H9 (cell line): ENCODE results near the gene TM2D1. TPM values are rescaled to one million over a fixed set of nuclear protein-coding genes. Genes with fewer than 3 reads are reported as not detected.

Experiments
- DNase-seq: peaks from one replicate; pipeline ENCODE4 v3.0.0-alpha.2; 2017
- H2AFZ ChIP-seq: one replicate; pipeline ENCODE4 v1.6.1; 2013; ENCODE audit warnings: mild to moderate bottlenecking, low read length, control low read depth, moderate library complexity
- H2AK5ac ChIP-seq: 2 replicates; pipeline ENCODE4 v1.6.1; 2013; ENCODE audit warnings: low read length, control low read depth, mixed read lengths; ENCODE audit not compliant: insufficient read length
- H2BK120ac ChIP-seq: one replicate; pipeline ENCODE4 v1.6.1; 2013; ENCODE audit warnings: low read depth, mild to moderate bottlenecking, low read length, control low read depth, inconsistent platforms; ENCODE audit not compliant: poor library complexity, severe bottlenecking
- H2BK12ac ChIP-seq: 2 replicates; pipeline ENCODE4 v1.6.1; 2013; ENCODE audit warnings: low read length, control low read depth, mixed read lengths, low read depth; ENCODE audit not compliant: insufficient read length
- H2BK15ac ChIP-seq: 2 replicates; pipeline ENCODE4 v1.6.1; 2013; ENCODE audit warnings: low read depth, low read length, control low read depth
- H2BK20ac ChIP-seq: one replicate; pipeline ENCODE4 v1.6.1; 2013; ENCODE audit warnings: low read depth, mild to moderate bottlenecking, low read length, control low read depth, inconsistent platforms; ENCODE audit not compliant: poor library complexity, severe bottlenecking
- H2BK5ac ChIP-seq: 2 replicates; pipeline ENCODE4 v1.6.1; 2013; ENCODE audit warnings: low read length, control low read depth, mixed read lengths; ENCODE audit not compliant: insufficient read length
- H3K14ac ChIP-seq: 2 replicates; pipeline ENCODE4 v1.6.1; 2013; ENCODE audit warnings: low read length, control low read depth; ENCODE audit not compliant: insufficient read depth
- H3K18ac ChIP-seq: 2 replicates; pipeline ENCODE4 v1.6.1; 2013; ENCODE audit warnings: low read depth, mild to moderate bottlenecking, mixed read lengths, low read length, control low read depth; ENCODE audit not compliant: insufficient read length
- H3K23ac ChIP-seq: 2 replicates; pipeline ENCODE4 v1.6.1; 2013; ENCODE audit warnings: low read length, control low read depth, mixed read lengths, low read depth; ENCODE audit not compliant: insufficient read length
- H3K23me2 ChIP-seq: 2 replicates; pipeline ENCODE4 v1.6.1; 2013; ENCODE audit warnings: low read depth, mild to moderate bottlenecking, mixed read lengths, low read length, control low read depth; ENCODE audit not compliant: insufficient read length, poor library complexity, severe bottlenecking
- H3K27ac ChIP-seq: 2 replicates; pipeline ENCODE4 v1.5.1; 2013; ENCODE audit warnings: low read length, control low read depth, mixed read lengths, low read depth; ENCODE audit not compliant: insufficient read length
- H3K27me3 ChIP-seq: 2 replicates; pipeline ENCODE4 v1.6.1; 2013; ENCODE audit warnings: low read length, control low read depth, inconsistent platforms; ENCODE audit not compliant: insufficient read depth
- H3K4ac ChIP-seq: 2 replicates; pipeline ENCODE4 v1.6.1; 2013; ENCODE audit warnings: low read depth, mild to moderate bottlenecking, control low read depth, inconsistent platforms, low read length, moderate library complexity
- H3K4me1 ChIP-seq: 2 replicates; pipeline ENCODE4 v1.6.1; 2013; ENCODE audit warnings: low read length, control low read depth, inconsistent platforms; ENCODE audit not compliant: insufficient read depth
- H3K4me2 ChIP-seq: 2 replicates; pipeline ENCODE4 v1.6.1; 2013; ENCODE audit warnings: low read length, control low read depth, mixed read lengths; ENCODE audit not compliant: insufficient read length, insufficient read depth
- H3K56ac ChIP-seq: 2 replicates; pipeline ENCODE4 v1.6.1; 2013; ENCODE audit warnings: low read depth, mild to moderate bottlenecking, mixed read lengths, low read length, control low read depth; ENCODE audit not compliant: insufficient read length
- H3K79me1 ChIP-seq: 2 replicates; pipeline ENCODE4 v1.6.1; 2013; ENCODE audit warnings: low read depth, mild to moderate bottlenecking, moderate library complexity, low read length, control low read depth, inconsistent platforms; ENCODE audit not compliant: insufficient read depth, poor library complexity, severe bottlenecking
- H3K79me2 ChIP-seq: 2 replicates; pipeline ENCODE4 v1.6.1; 2013; ENCODE audit warnings: low read length, control low read depth, inconsistent platforms; ENCODE audit not compliant: insufficient read depth
- H3K9ac ChIP-seq: 2 replicates; pipeline ENCODE4 v1.6.1; 2013; ENCODE audit warnings: low read length, control low read depth, mixed read lengths; ENCODE audit not compliant: insufficient read length; ENCODE audit errors: extremely low read depth
- H3K9me3 ChIP-seq: one replicate; pipeline ENCODE4 v1.6.1; 2013; ENCODE audit warnings: low read depth, low read length, inconsistent platforms; ENCODE audit not compliant: control insufficient read depth
- H3T11ph ChIP-seq: one replicate; pipeline ENCODE4 v1.6.1; 2013; ENCODE audit warnings: mild to moderate bottlenecking, low read length, control low read depth, inconsistent platforms
- H4K20me1 ChIP-seq: one replicate; pipeline ENCODE4 v1.6.1; 2013; ENCODE audit not compliant: control insufficient read depth, insufficient read length, insufficient read depth
- H4K5ac ChIP-seq: 2 replicates; pipeline ENCODE4 v1.6.1; 2013; ENCODE audit warnings: low read depth, mild to moderate bottlenecking, mixed read lengths, low read length, control low read depth; ENCODE audit not compliant: insufficient read length
- H4K8ac ChIP-seq: replicated peaks from 2 replicates; pipeline ENCODE4 v1.6.1; 2013; ENCODE audit warnings: low read length, control low read depth, mixed read lengths, low read depth; ENCODE audit not compliant: insufficient read length
- H4K91ac ChIP-seq: 2 replicates; pipeline ENCODE4 v1.6.1; 2013; ENCODE audit warnings: low read depth, mild to moderate bottlenecking, moderate library complexity, mixed read lengths, low read length, control low read depth; ENCODE audit not compliant: insufficient read length
- H3K27ac Mint-ChIP-seq, 3 experiments: 2 replicates in 2 of 3; 3 replicates in 1 of 3; pipeline ENCODE4 v1.8.0; 2020 to 2021; ENCODE audit warnings: mixed read lengths in 3 of 3, mild to moderate bottlenecking in 1 of 3, moderate library complexity in 1 of 3
- H3K27me3 Mint-ChIP-seq: 2 replicates; pipeline ENCODE4 v1.8.0; 2021; ENCODE audit warnings: low read depth, mild to moderate bottlenecking, moderate library complexity, mixed read lengths
- H3K36me3 Mint-ChIP-seq, 3 experiments: 2 replicates in 2 of 3; 3 replicates in 1 of 3; pipeline ENCODE4 v1.8.0; 2020 to 2021; ENCODE audit warnings: low read depth in 3 of 3, mixed read lengths in 3 of 3; ENCODE audit not compliant: insufficient read depth in 1 of 3
- H3K4me1 Mint-ChIP-seq, 2 experiments: 2 replicates each; pipeline ENCODE4 v1.8.0; 2020; ENCODE audit warnings: mixed read lengths in 2 of 2
- H3K4me3 Mint-ChIP-seq, 2 experiments: 2 replicates in 1 of 2; 3 replicates in 1 of 2; pipeline ENCODE4 v1.8.0; 2020 to 2021; ENCODE audit warnings: mild to moderate bottlenecking in 2 of 2, mixed read lengths in 2 of 2, moderate library complexity in 1 of 2
- H3K9me3 Mint-ChIP-seq, 2 experiments: 2 replicates in 1 of 2; 3 replicates in 1 of 2; pipeline ENCODE4 v1.8.0; 2020; ENCODE audit warnings: mild to moderate bottlenecking in 2 of 2, mixed read lengths in 2 of 2, moderate library complexity in 1 of 2
- WGBS: extraction: QIAGEN DNeasy Blood & Tissue Kit; methylation state at CpG from one replicate; pipeline ENCODE4 v1.1.7; 2013; ENCODE audit warnings: missing lambda C conversion rate, low lambda C conversion rate, mixed read lengths; ENCODE audit not compliant: insufficient read length; ENCODE audit errors: extremely low coverage; 5-methylcytosine and 5-hydroxymethylcytosine counted together
- total RNA-seq: library from RNA; stranded (reverse); gene quantifications from 2 replicates; pipeline ENCODE4 v1.2.1, GENCODE V29; 2021
- TF ChIP-seq, protein P1 (sequence below): fragments of 200-600 bp; sonication (generic); conservative IDR thresholded peaks from 3 replicates; pipeline ENCODE4 v1.8.0; 2021; ENCODE audit warnings: antibody characterized with exemption, mild to moderate bottlenecking

TM2D1 gene
- total RNA-seq, 1 experiment from 2014 or later: 20.3 TPM

DNA sequence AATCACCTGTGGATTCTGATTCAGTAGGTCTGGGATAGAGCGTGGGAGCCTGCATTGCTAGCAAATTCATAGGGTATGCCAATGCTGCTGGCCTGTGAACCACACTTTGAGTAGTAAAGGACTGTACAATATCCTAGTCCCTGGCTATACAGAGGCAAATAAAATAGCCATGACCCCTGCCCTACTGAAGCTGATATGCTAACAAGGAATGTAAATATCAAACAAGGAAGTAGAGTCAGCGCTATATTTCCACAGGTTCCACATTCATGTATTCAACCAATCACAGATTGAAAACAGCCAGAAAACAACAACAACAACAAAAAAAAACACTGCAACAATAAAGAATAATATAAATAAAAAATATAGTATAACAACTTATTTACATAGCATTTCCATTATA, 77.8 kb downstream of the TM2D1 start:
- no peak overlapping the region for H3T11ph ChIP-seq
- no peak overlapping the region for H3K9ac ChIP-seq
- H4K5ac ChIP-seq: no peak overlapping the region
- Mint-ChIP-seq H3K27ac (no peak overlapping the region), H3K4me3 (no peak overlapping the region), H3K9me3 (no peaks in the 10 kb centered on the region), H3K4me1 (peaks cover 2 to 4% of the 10 kb centered on the region in 2 experiments; a peak in 2 of 4 replicates), H3K36me3 (no peaks in the 10 kb centered on the region), H3K27me3 (no peaks in the 10 kb centered on the region)
- no peak overlapping the region for H2BK20ac ChIP-seq
- no peak overlapping the region for H3K23ac ChIP-seq
- no peak overlapping the region for H3K27ac ChIP-seq
- H3K14ac ChIP-seq: no peak overlapping the region
- no peak overlapping the region for H3K56ac ChIP-seq
- no peaks in the 10 kb centered on the region for H3K9me3 ChIP-seq
- no peak overlapping the region for H2BK15ac ChIP-seq
- no peak overlapping the region for H2BK12ac ChIP-seq
- H2BK5ac ChIP-seq: no peak overlapping the region
- no peak for DNase-seq
- no peaks in the 10 kb centered on the region for H3K79me2 ChIP-seq
- no peak overlapping the region for H2AFZ ChIP-seq
- no peak overlapping the region for H4K8ac ChIP-seq
- no peaks in the 10 kb centered on the region for H3K27me3 ChIP-seq
- TF ChIP-seq, protein P1, sequence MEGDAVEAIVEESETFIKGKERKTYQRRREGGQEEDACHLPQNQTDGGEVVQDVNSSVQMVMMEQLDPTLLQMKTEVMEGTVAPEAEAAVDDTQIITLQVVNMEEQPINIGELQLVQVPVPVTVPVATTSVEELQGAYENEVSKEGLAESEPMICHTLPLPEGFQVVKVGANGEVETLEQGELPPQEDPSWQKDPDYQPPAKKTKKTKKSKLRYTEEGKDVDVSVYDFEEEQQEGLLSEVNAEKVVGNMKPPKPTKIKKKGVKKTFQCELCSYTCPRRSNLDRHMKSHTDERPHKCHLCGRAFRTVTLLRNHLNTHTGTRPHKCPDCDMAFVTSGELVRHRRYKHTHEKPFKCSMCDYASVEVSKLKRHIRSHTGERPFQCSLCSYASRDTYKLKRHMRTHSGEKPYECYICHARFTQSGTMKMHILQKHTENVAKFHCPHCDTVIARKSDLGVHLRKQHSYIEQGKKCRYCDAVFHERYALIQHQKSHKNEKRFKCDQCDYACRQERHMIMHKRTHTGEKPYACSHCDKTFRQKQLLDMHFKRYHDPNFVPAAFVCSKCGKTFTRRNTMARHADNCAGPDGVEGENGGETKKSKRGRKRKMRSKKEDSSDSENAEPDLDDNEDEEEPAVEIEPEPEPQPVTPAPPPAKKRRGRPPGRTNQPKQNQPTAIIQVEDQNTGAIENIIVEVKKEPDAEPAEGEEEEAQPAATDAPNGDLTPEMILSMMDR: no peak
- no peak overlapping the region for H2BK120ac ChIP-seq
- H4K20me1 ChIP-seq: no peaks in the 10 kb centered on the region
- no peak overlapping the region for H3K18ac ChIP-seq
- H3K79me1 ChIP-seq: no peaks in the 10 kb centered on the region
- H3K23me2 ChIP-seq: no peaks in the 10 kb centered on the region
- H3K4ac ChIP-seq: no peak overlapping the region
- no peak overlapping the region for H2AK5ac ChIP-seq
- no peak overlapping the region for H4K91ac ChIP-seq
- H3K4me1 ChIP-seq: no peaks in the 10 kb centered on the region
- H3K4me2 ChIP-seq: no peak overlapping the region
- no CpG with 5 or more reads among the region's 2 CpGs for WGBS
